OCI-LY7 (cell line): ENCODE measurements around the gene NOX4. TPM values are rescaled to one million over a fixed set of nuclear protein-coding genes. Genes with fewer than 3 reads are reported as not detected.
"Not testable (repeated sequence)": the region's sequence is repeated elsewhere in the genome, so short reads cannot be mapped to it uniquely, and the experiment has no call there.

Source experiments
- BruUV-seq: library from RNA; stranded (reverse); fragments of 400-500 nt; replicated peaks from 2 replicates; lab custom pipeline; 2021; lab: Mats Ljungman, UMichigan
- CTCF ChIA-PET: fragments of 300-600 bp; sonication (Branson Sonifier 250); formaldehyde crosslinking; loops from one replicate; lab custom pipeline; 2022; ENCODE audit warnings: antibody characterized with exemption; ENCODE audit not compliant: unreplicated experiment; lab: Charles Lee
- POLR2A ChIA-PET: fragments of 300-600 bp; sonication (Branson Sonifier 250); formaldehyde crosslinking; loops from one replicate; lab custom pipeline; 2022; ENCODE audit warnings: antibody characterized with exemption; lab: Charles Lee
- DNase-seq: peaks from one replicate; pipeline ENCODE4 v3.0.0-alpha.2; 2015; ENCODE audit warnings: low spot score
- H2AFZ ChIP-seq: fragments of 200-600 bp; sonication (generic), shearing (Covaris generic); 2 replicates; pipeline ENCODE4 v1.6.1; 2014; ENCODE audit warnings: mild to moderate bottlenecking, antibody characterized with exemption, low read length, moderate library complexity
- H3K27ac ChIP-seq: fragments of 200-600 bp; sonication (generic); 2 replicates; pipeline ENCODE4 v1.5.1; 2014; ENCODE audit warnings: mixed run types, low read depth, mild to moderate bottlenecking, moderate library complexity, low read length, inconsistent platforms; ENCODE audit not compliant: poor library complexity, severe bottlenecking
- H3K36me3 ChIP-seq: fragments of 200-600 bp; sonication (generic); 2 replicates; pipeline ENCODE4 v1.6.1; 2014; ENCODE audit warnings: mild to moderate bottlenecking, antibody characterized with exemption, low read length, moderate library complexity, mixed read lengths; ENCODE audit not compliant: insufficient read depth
- H3K4me1 ChIP-seq: fragments of 200-600 bp; sonication (generic); 2 replicates; pipeline ENCODE4 v1.5.1; 2014; ENCODE audit warnings: mild to moderate bottlenecking, low read length; ENCODE audit not compliant: insufficient read depth, poor library complexity, severe bottlenecking
- H3K4me2 ChIP-seq: fragments of 200-600 bp; sonication (generic); 2 replicates; pipeline ENCODE4 v1.6.1; 2014; ENCODE audit warnings: mild to moderate bottlenecking, low read length
- H3K4me3 ChIP-seq: fragments of 200-600 bp; sonication (generic); 2 replicates; pipeline ENCODE4 v1.5.1; 2014; ENCODE audit warnings: mild to moderate bottlenecking, low read depth, low read length; ENCODE audit not compliant: poor library complexity, severe bottlenecking
- H3K79me2 ChIP-seq: fragments of 200-600 bp; sonication (generic); 2 replicates; pipeline ENCODE4 v1.6.1; 2016; ENCODE audit warnings: low read depth, mild to moderate bottlenecking, low read length, moderate library complexity, mixed read lengths; ENCODE audit not compliant: insufficient read depth
- H3K9me2 ChIP-seq: fragments of 200-600 bp; sonication (generic); 2 replicates; pipeline ENCODE4 v1.6.1; 2016; ENCODE audit warnings: mild to moderate bottlenecking, low read length, mixed read lengths; ENCODE audit not compliant: insufficient read depth
- H3K9me3 ChIP-seq: fragments of 200-600 bp; sonication (generic); 2 replicates; pipeline ENCODE4 v1.6.1; 2014; ENCODE audit warnings: mild to moderate bottlenecking, mixed run types, low read length, mixed read lengths
- H4K20me1 ChIP-seq: fragments of 200-600 bp; sonication (generic); 2 replicates; pipeline ENCODE4 v1.6.1; 2014; ENCODE audit warnings: mild to moderate bottlenecking, antibody characterized with exemption, low read length, moderate library complexity, mixed read lengths; ENCODE audit not compliant: insufficient read depth
- CTCF ChIP-seq: fragments of 200-600 bp; sonication (generic); conservative IDR thresholded peaks from 2 replicates; pipeline ENCODE4 v1.5.1; 2014; ENCODE audit warnings: mild to moderate bottlenecking, antibody characterized with exemption, low read length, moderate library complexity, mixed read lengths
- EZH2phosphoT487 ChIP-seq: fragments of 200-600 bp; sonication (generic); IDR thresholded peaks from 2 replicates; pipeline ENCODE4 v1.6.1; 2018; ENCODE audit warnings: low read depth, borderline replicate concordance, mild to moderate bottlenecking, mixed run types, antibody characterized with exemption, low read length, moderate library complexity, mixed read lengths
- intact Hi-C: fragments of 100-400 bp; cut with micrococcal nuclease; formaldehyde crosslinking; loops from one replicate; pipeline ENCODE4 v1.10.0; 2022; ENCODE audit not compliant: unreplicated experiment
- total RNA-seq, 2 experiments: library from RNA; depleted of rRNA in 1 of 2; stranded (reverse); fragments of >200 nt in 1 of 2; shearing (Covaris generic) in 1 of 2; gene quantifications; 2 replicates each; pipeline ENCODE4 v1.2.3, GENCODE V29; 2014 to 2022

NOX4 gene
- total RNA-seq, 2 experiments from 2014 or later: not detected

GRCh38 chr11:89346601-89347000 lies 144.6 kb downstream of the NOX4 start:
- no peaks in the 10 kb centered on the region for H3K36me3 ChIP-seq
- no peaks in the 10 kb centered on the region for H3K9me2 ChIP-seq
- no peak overlapping the region for H3K4me2 ChIP-seq
- TF ChIP-seq CTCF (no peak), EZH2phosphoT487 (no peak)
- no peaks in the 10 kb centered on the region for H3K9me3 ChIP-seq
- POLR2A ChIA-PET: no interaction called here
- H2AFZ ChIP-seq: no peak overlapping the region
- no peaks in the 10 kb centered on the region for H3K79me2 ChIP-seq
- no peak overlapping the region for H3K27ac ChIP-seq
- CTCF ChIA-PET: no interaction called here
- no peak for DNase-seq
- H3K4me3 ChIP-seq: no peak overlapping the region
- H4K20me1 ChIP-seq: no peaks in the 10 kb centered on the region
- intact Hi-C loops: no loop called here
- H3K4me1 ChIP-seq: no peaks in the 10 kb centered on the region
- no TSS peak for BruUV-seq

GRCh38 chr11:89342880-89343572 lies 148.1 kb downstream of the NOX4 start:
- H3K27ac ChIP-seq, H3K4me2 ChIP-seq, H4K20me1 ChIP-seq, H3K4me3 ChIP-seq, POLR2A ChIA-PET, DNase-seq, H3K9me3 ChIP-seq, BruUV-seq, H3K79me2 ChIP-seq, H3K36me3 ChIP-seq, CTCF ChIA-PET, H2AFZ ChIP-seq, H3K4me1 ChIP-seq, intact Hi-C loops, H3K9me2 ChIP-seq: not testable (repeated sequence)

GRCh38 chr11:89340450-89340849 lies 150.7 kb downstream of the NOX4 start:
- H3K36me3 ChIP-seq, CTCF ChIA-PET, H3K4me2 ChIP-seq, H3K4me1 ChIP-seq, H2AFZ ChIP-seq, H3K9me2 ChIP-seq, BruUV-seq, POLR2A ChIA-PET, H3K4me3 ChIP-seq, H4K20me1 ChIP-seq, H3K27ac ChIP-seq, intact Hi-C loops, DNase-seq, H3K79me2 ChIP-seq, H3K9me3 ChIP-seq: not testable (repeated sequence)

GRCh38 chr11:89338073-89338472 lies 153.1 kb downstream of the NOX4 start:
- H2AFZ ChIP-seq, H3K79me2 ChIP-seq, POLR2A ChIA-PET, CTCF ChIA-PET, H3K27ac ChIP-seq, H3K4me1 ChIP-seq, intact Hi-C loops, H3K9me3 ChIP-seq, H4K20me1 ChIP-seq, H3K4me2 ChIP-seq, H3K9me2 ChIP-seq, BruUV-seq, H3K36me3 ChIP-seq, H3K4me3 ChIP-seq, DNase-seq: not testable (repeated sequence)

- H3K36me3 ChIP-seq, H3K4me3 ChIP-seq, intact Hi-C loops, H2AFZ ChIP-seq, DNase-seq, H3K27ac ChIP-seq, H3K79me2 ChIP-seq, H3K4me1 ChIP-seq, H3K4me2 ChIP-seq, H4K20me1 ChIP-seq, H3K9me3 ChIP-seq, CTCF ChIA-PET, H3K9me2 ChIP-seq, BruUV-seq: not testable (repeated sequence)
- POLR2A ChIA-PET: interaction anchor here (0.6 kb wide), 2 partner anchors 86 to 1182 kb away, joined by 4 read pairs; no protein-coding TSS in a partner anchor
Observed at GRCh38 chr11:89337100-89337650, 154.0 kb downstream of the NOX4 start.
